GM12875 (cell line): ENCODE results near the gene CDYL2.
"Not testable (repeated sequence)": the region's sequence is repeated elsewhere in the genome, so short reads cannot be mapped to it uniquely, and the experiment has no call there.

Source experiments
- H3K4me3 ChIP-seq: one replicate; pipeline ENCODE4 v1.5.1; 2011; ENCODE audit warnings: low read depth, low read length, control low read depth
- TF ChIP-seq, protein P1 (sequence below): IDR thresholded peaks from 2 replicates; pipeline ENCODE4 v1.5.1; 2011; ENCODE audit warnings: low read depth, mild to moderate bottlenecking, control low read depth, inconsistent platforms, low read length, moderate library complexity, borderline replicate concordance; ENCODE audit not compliant: insufficient read depth

The CDYL2 gene

DNA sequence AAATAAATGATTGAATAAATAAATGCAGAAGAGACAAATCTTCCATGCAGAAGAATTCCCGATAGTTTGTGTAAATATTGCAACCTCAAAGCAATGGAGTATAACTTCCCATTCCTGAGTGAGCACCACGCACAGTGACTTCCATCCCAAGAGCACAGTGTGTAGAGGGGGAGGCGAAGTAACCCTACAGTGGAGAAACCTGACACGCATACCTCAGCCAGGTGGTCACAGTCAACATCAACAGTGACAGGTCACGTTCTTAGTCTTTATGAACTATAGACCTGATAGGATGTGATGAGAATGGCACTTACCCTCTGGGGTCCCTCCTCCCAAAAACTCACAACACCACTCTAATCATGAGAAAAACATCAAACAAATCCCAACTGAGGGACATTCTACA is 152.0 kb downstream of the CDYL2 start:
- TF ChIP-seq, protein P1, sequence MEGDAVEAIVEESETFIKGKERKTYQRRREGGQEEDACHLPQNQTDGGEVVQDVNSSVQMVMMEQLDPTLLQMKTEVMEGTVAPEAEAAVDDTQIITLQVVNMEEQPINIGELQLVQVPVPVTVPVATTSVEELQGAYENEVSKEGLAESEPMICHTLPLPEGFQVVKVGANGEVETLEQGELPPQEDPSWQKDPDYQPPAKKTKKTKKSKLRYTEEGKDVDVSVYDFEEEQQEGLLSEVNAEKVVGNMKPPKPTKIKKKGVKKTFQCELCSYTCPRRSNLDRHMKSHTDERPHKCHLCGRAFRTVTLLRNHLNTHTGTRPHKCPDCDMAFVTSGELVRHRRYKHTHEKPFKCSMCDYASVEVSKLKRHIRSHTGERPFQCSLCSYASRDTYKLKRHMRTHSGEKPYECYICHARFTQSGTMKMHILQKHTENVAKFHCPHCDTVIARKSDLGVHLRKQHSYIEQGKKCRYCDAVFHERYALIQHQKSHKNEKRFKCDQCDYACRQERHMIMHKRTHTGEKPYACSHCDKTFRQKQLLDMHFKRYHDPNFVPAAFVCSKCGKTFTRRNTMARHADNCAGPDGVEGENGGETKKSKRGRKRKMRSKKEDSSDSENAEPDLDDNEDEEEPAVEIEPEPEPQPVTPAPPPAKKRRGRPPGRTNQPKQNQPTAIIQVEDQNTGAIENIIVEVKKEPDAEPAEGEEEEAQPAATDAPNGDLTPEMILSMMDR = no peak

DNA sequence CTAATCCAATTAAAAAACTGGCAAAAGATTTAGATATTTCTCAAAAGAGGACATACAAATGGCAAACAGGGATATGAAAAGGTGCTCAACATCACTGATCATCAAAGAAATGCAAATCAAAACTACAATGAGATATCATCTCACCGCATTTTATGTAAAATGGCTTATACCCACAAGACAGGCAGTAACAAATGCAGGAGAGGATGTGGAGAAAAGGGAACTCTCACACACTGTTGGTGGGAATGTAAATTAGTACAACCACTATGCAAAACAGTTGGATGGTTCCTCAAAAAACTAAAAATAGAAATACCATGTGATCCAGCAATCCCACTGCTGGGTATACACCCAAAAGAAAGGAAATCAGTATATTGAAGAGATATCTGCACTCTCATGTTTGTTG is 154.1 kb downstream of the CDYL2 start:
- not testable (repeated sequence) for H3K4me3 ChIP-seq

More for the DNA sequence above, 152.0 kb downstream of the CDYL2 start:
- no peak overlapping the region for H3K4me3 ChIP-seq

DNA sequence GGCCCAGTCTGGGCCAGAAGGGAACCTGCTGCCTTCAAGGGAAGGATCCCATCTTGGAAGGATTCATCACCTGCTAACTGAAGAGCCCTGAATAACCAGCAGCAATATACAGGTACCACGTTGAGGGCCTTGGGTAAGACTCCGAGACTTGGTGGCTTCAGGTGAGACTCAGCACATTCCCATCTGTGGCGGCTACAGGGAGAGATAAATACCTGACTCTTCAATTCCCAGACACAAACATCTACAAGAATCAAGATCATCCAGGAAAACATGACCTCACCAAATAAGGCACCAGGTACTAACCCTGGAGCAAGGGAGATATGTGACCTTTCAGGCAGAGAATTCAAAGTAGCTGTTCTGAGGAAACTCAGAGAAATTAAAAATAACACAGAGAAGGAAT is 164.1 kb downstream of the CDYL2 start:
- TF ChIP-seq, protein P1 = no peak
- H3K4me3 ChIP-seq = no peak overlapping the region

DNA sequence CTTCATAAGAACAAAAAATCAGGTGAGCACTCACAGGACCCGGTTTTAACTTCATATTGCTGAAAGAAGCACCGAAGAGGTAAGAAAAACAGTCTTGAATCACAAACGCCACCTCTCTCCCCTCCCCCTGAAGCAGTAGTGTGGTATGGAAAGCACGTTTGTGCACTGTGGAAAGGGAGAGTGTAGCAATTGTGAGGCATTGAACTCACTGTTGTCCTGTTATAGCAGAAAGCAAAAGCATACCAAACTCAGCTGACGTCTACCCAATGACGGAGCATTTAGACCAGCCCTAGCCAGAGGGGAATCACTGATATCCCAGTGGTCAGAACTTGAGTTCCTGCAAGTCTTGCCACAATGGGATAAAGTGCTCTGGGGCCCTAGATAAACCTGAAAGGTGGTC is 164.8 kb downstream of the CDYL2 start:
- no peak overlapping the region for H3K4me3 ChIP-seq
- TF ChIP-seq, protein P1 = no peak

DNA sequence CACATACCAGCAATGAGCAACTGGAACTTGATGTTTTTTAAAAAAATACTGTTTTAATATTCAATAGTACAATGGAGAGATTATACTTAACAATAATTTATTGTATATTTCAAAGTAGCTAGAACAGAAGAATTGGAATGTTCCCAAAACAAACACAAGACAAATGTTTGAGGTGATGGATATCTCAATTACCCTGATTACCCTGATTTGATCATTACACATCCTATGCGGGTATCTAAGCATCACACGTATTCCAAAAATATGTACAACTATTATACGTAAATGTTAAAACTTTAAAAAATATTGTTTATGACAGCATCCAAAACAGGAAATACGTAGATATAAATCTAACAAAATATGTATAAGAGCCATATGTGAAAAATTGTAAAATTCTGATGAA is 166.8 kb downstream of the CDYL2 start:
- TF ChIP-seq, protein P1 = no peak
- no peak overlapping the region for H3K4me3 ChIP-seq

DNA sequence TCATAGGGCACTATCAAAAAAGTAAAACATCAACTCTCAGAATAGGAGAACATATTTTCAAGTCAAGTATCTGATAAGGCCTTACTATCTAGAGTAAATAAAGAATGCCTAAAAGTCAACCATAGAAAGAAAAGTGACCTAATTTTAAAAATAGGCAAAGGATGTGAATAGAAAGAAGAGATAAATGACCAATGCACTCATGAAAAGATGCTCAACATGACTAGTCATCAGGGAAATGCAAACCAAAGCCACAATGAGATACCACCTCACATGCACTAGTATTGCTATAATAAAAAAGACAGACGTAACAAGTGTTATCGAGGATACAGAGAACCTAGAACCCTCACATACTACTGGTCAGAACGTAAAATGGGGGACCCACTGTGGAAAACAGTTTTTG is 172.8 kb downstream of the CDYL2 start:
- TF ChIP-seq, protein P1 = no peak
- no peak overlapping the region for H3K4me3 ChIP-seq

DNA sequence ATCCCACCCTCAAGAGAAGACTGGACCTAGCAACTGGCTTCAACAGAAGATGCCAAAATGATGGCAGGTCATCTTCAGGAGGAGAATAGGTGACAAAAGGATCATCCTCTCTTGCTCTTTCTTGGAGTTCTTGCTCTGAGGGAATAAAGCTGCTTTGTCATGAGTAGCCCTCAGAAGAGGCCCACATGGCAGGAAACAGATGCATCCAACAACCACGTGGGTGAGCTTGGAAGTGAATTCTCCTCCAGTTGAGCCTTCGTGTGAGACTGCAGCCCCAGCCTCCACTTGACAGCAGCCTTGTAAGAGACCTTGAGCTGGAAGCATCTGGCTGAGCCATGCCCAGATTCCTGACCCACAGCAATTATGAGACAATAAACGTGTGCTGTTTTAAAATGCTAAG is 176.1 kb downstream of the CDYL2 start:
- no peak overlapping the region for H3K4me3 ChIP-seq
- TF ChIP-seq, protein P1 = no peak

DNA sequence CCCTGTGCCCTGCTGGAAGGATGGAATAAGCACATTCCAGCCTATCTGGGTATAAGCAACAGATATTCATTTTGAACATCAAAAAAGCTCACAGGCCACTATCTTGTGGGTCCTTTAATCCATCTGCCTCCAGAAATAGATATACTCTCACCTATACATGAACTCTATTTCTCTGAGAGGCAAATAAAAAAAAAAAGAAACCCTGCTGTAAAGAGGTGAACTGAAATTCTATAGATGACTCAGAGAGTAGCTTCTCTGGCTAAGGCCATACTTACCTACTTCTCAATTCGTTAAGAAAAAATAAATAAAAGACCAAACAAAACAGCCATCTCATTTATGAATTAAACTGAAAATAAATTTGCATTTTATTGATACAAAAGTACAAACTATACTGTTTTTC is 177.3 kb downstream of the CDYL2 start:
- H3K4me3 ChIP-seq = no peak overlapping the region

More for the DNA sequence above, 177.3 kb downstream of the CDYL2 start:
- TF ChIP-seq, protein P1 = no peak
